ENCODE measurements around the gene ASPDH. TPM values are rescaled to one million over a fixed set of nuclear protein-coding genes. Genes with fewer than 3 reads are reported as not detected.

ASPDH gene
- total RNA-seq, 8 experiments from 2014 or later = 0.58 to 3.0 (median 1.4) TPM; not detected in 3

DNA sequence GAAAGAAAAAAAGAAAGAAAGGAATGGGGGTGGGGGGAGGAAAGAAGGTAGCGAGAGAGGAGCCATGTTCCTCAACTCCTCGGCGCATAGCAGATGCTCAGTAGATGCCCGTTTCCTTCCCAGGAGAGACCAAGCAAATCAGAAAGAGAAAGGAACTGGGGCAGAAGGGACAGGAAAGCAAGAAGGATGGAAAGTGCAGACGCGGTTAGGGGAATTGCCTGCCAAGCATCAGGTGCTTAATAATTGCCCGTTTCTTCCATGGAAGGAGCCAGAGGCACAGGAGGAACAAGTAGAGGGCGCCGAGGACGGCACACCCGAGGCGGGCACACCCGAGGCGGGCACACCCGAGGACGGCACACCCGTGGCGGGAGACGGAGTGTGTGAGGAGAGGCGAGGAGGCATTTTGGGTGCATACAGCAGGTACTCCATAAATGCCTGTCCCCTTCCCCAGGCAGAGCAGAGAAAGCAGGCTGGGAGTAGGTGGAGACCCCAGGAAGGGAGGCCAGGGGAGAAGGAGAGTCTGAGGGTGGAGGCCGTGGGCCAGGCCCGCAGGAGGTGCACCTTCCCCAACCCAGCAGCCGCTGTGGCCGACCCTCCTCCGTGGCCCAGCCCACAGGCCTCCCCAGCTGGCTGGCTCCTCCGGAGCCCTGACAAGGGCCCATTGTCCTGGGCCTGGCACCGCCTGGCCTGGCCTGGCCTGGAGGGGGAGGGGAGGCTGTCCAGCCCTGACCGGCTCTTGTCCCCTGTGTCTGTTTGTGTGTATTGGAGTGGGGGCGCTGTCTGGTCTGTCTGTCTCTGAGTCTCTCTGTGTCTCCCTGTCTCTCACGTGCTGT lies 17.3 kb downstream of the ASPDH start:
- no peak overlapping the region for H3K27ac ChIP-seq
- 47 to 82% (median 55%) methylated on average over 1 to 21 of the region's 30 CpGs; no CpG with 5 or more reads in 3 of the 10 experiments for WGBS, 10 experiments
- in situ Hi-C loops (cut with MboI; ENCODE audit: low pct_unique_long_range_greater_than_20kb in 2 of 9, low sequenced_read_pairs in 9 of 9, unreplicated experiment in 9 of 9) = no loop called here
- ATAC-seq (replicated peaks in 6 of 8) = peak in 7 of 8 experiments; percentile 11 to 85 (median 79)
- no peak overlapping the region for H3K4me3 ChIP-seq
- H3K4me1 ChIP-seq (replicated peaks in 1 of 2) = peaks cover 23 to 36% of the 10 kb centered on the region in 2 donors

GRCh38 chr19:50495020-50495531 lies 18.6 kb downstream of the ASPDH start:
- in situ Hi-C loops (cut with MboI; ENCODE audit: low pct_unique_long_range_greater_than_20kb in 2 of 9, low sequenced_read_pairs in 9 of 9, unreplicated experiment in 9 of 9) = no loop called here
- Histone ChIP-seq H3K4me1 (replicated peaks in 1 of 2) (peaks cover 19 to 34% of the 10 kb centered on the region in 2 donors), H3K27ac (no peak overlapping the region), H3K4me3 (no peak overlapping the region)
- 35 to 100% (median 68%) methylated on average over 1 to 5 of the region's 5 CpGs; no CpG with 5 or more reads in 1 of the 10 experiments for WGBS, 10 experiments
- no peak for ATAC-seq (replicated peaks in 6 of 8)

- Histone ChIP-seq H3K27ac (no peak overlapping the region), H3K4me3 (no peak overlapping the region), H3K4me1 (replicated peaks in 1 of 2) (peaks cover 19 to 33% of the 10 kb centered on the region in 2 donors)
- in situ Hi-C loops (cut with MboI; ENCODE audit: low pct_unique_long_range_greater_than_20kb in 2 of 9, low sequenced_read_pairs in 9 of 9, unreplicated experiment in 9 of 9) = no loop called here
- WGBS, 10 experiments = 0 to 86% (median 55%) methylated on average over 1 to 5 of the region's 7 CpGs; no CpG with 5 or more reads in 2 of the 10 experiments
- ATAC-seq (replicated peaks in 6 of 8) = no peak
Observed at GRCh38 chr19:50494186-50495019, 19.3 kb downstream of the ASPDH start.

DNA sequence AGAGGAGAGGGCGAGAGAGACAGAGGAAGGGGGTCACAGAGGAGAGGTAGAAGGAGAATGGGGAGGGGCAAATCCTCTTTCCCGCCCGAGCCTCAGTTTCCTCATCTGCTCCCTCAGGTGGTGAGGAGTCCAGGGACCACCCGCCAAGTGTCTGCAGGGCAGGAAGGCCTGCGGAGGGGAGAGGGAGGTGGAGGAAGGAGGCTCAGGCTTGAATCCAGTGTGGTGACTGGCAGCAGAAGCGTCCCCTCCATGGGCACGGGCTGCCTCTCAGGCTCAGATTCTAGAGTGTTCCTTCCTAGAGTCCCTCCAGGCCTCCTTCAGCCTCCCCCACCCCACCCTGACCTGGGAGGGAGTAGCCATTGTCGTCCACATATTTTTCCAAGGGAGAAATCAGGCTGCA lies 20.5 kb downstream of the ASPDH start:
- Histone ChIP-seq H3K4me3 (no peak overlapping the region), H3K4me1 (replicated peaks in 1 of 2) (peaks cover 19 to 33% of the 10 kb centered on the region in 2 donors), H3K27ac (no peak overlapping the region)
- ATAC-seq (replicated peaks in 6 of 8) = no peak
- in situ Hi-C loops (cut with MboI; ENCODE audit: low pct_unique_long_range_greater_than_20kb in 2 of 9, low sequenced_read_pairs in 9 of 9, unreplicated experiment in 9 of 9) = no loop called here
- WGBS, 10 experiments = no CpG with 5 or more reads among the region's 8 CpGs

- ATAC-seq (replicated peaks in 6 of 8) = peak; percentile 28 to 78 (median 58)
- Histone ChIP-seq H3K4me3 (no peak overlapping the region), H3K4me1 (replicated peaks in 1 of 2) (peaks cover 19 to 33% of the 10 kb centered on the region in 2 donors), H3K27ac (no peak overlapping the region)
- in situ Hi-C loops (cut with MboI; ENCODE audit: low pct_unique_long_range_greater_than_20kb in 2 of 9, low sequenced_read_pairs in 9 of 9, unreplicated experiment in 9 of 9) = no loop called here
- WGBS, 10 experiments = 11 to 40% methylated on average over 1 to 3 of the region's 12 CpGs; no CpG with 5 or more reads in 8 of the 10 experiments
Observed at GRCh38 chr19:50492303-50493052, 21.2 kb downstream of the ASPDH start.

GRCh38 chr19:50490991-50491472 lies 22.7 kb downstream of the ASPDH start:
- Histone ChIP-seq H3K27ac (peak overlapping the region in 1 of 2 donors; percentile 64), H3K4me3 (no peak overlapping the region)
- 4 to 100% (median 55%) methylated on average over 1 to 11 of the region's 26 CpGs; no CpG with 5 or more reads in 2 of the 10 experiments for WGBS, 10 experiments

DNA sequence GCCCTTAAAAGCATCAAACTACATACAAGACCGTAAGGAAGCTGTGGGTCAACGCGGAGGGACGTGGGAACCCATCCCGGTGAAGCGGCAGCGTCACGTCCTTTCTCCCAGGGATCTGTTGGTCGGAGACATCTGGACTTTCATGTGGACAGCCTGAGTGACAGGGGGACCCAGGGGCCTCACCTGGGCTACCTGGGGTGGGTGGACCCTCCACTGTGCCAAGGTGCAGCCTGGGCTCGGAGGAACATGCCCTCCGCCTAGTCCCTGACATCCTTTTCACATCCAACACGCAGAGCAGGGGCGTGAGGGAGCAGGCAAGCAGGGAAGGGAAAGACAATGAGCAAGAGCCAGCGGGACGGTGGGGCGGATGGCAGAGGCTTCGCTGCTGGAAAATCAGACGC lies 23.3 kb downstream of the ASPDH start:
- H3K27ac ChIP-seq = peak overlapping the region in 1 of 2 donors; percentile 64
- ATAC-seq (replicated peaks in 6 of 8) = no peak

More at GRCh38 chr19:50490991-50491472, 22.7 kb downstream of the ASPDH start:
- peaks cover 16 to 21% of the 10 kb centered on the region in 2 donors for H3K4me1 ChIP-seq (replicated peaks in 1 of 2)
- in situ Hi-C loops (cut with MboI; ENCODE audit: low pct_unique_long_range_greater_than_20kb in 2 of 9, low sequenced_read_pairs in 9 of 9, unreplicated experiment in 9 of 9) = no loop called here
- peak in 5 of 8 experiments; percentile 64 to 84 (median 78) for ATAC-seq (replicated peaks in 6 of 8)

DNA sequence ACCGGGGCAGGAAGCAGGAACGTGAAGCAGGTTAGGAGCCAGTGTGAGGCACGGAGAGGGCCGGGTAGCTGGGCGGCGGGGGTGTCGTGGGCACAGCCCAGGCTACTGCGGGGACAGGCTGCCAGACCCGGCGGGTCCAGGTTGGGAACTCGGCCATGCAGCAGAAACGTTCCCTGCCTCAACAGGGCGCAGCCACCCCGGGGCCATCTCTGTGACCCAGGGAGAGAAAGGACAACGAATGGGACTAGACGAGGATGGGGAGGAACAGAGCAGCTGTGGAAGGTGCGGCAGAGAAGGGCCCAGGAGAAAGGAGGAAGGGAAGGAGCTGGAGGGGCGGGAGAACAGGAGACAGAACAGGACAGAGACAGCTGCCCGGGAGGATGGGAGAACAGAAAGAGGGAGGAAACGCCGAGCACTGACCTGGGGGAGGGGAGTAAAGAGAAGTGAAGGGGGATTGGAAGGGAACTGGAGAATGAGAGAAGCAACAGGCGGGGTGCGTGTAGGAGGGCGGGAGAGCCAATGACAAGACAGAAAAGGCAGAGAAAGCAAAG lies 24.2 kb downstream of the ASPDH start:
- H3K4me3 ChIP-seq = no peak overlapping the region
- 23 to 53% (median 40%) methylated on average over 2 to 15 of the region's 24 CpGs; no CpG with 5 or more reads in 2 of the 10 experiments for WGBS, 10 experiments
- ATAC-seq (replicated peaks in 6 of 8) = no peak
- H3K27ac ChIP-seq = no peak overlapping the region
- in situ Hi-C loops (cut with MboI; ENCODE audit: low pct_unique_long_range_greater_than_20kb in 2 of 9, low sequenced_read_pairs in 9 of 9, unreplicated experiment in 9 of 9) = no loop called here
- peaks cover 16 to 21% of the 10 kb centered on the region in 2 donors for H3K4me1 ChIP-seq (replicated peaks in 1 of 2)

More for the DNA sequence above, 23.3 kb downstream of the ASPDH start:
- peaks cover 16 to 21% of the 10 kb centered on the region in 2 donors for H3K4me1 ChIP-seq (replicated peaks in 1 of 2)
- no peak overlapping the region for H3K4me3 ChIP-seq
- in situ Hi-C loops (cut with MboI; ENCODE audit: low pct_unique_long_range_greater_than_20kb in 2 of 9, low sequenced_read_pairs in 9 of 9, unreplicated experiment in 9 of 9) = no loop called here
- WGBS, 10 experiments = 63 to 100% (median 82%) methylated on average over 1 to 13 of the region's 18 CpGs; no CpG with 5 or more reads in 3 of the 10 experiments

DNA sequence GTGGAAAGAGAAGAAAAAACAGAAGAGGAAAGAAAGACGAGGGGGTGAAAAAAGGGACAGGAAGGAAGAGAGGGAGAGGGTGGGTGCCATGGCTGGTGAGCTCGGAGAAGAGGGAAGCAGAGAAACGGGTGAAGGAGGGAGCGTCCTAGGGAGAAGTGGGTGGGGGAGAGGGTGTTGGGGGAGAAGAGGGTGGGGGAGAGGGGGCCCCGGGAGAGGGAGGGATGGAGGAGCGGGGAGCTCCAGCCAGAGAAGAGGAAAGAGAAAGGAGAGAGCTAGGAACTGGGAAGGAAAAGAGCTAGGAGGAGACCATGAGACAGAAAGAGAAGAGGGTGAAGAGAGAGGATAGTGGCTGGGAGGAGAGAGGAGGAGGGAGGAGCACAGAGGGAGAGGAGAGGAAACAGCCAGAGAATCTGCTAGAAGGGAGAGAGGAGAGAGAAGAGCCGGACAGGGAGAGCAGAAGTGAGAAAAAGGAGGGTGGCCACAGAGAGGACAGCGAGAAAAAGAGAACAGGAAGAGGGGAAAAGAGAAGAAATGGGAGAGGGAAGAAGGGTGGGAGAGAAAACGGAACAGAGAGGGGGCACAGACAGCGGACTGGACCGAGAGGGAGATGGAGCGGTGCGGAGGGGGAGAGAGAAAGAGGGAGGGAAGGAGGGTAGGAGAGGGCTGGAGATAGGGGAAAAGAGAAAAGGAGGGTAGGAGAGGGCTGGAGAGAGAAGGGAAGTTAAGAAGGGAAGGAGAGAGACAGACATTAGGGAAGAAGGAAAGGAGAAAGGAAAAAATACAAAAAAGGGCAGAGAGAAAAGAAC lies 25.1 kb downstream of the ASPDH start:
- H3K27ac ChIP-seq = no peak overlapping the region
- no peak overlapping the region for H3K4me3 ChIP-seq
- H3K4me1 ChIP-seq (replicated peaks in 1 of 2) = peaks cover 16 to 21% of the 10 kb centered on the region in 2 donors
- WGBS, 10 experiments = 7 to 65% (median 37%) methylated on average over 3 to 11 of the region's 13 CpGs; no CpG with 5 or more reads in 3 of the 10 experiments
- no peak for ATAC-seq (replicated peaks in 6 of 8)
- in situ Hi-C loops (cut with MboI; ENCODE audit: low pct_unique_long_range_greater_than_20kb in 2 of 9, low sequenced_read_pairs in 9 of 9, unreplicated experiment in 9 of 9) = no loop called here

- Histone ChIP-seq H3K4me3 (no peak overlapping the region), H3K4me1 (replicated peaks in 1 of 2) (peaks cover 12 to 16% of the 10 kb centered on the region in 2 donors), H3K27ac (no peak overlapping the region)
- WGBS, 10 experiments = 19 to 100% (median 67%) methylated on average over 3 to 11 of the region's 18 CpGs; no CpG with 5 or more reads in 1 of the 10 experiments
- in situ Hi-C loops (cut with MboI; ENCODE audit: low pct_unique_long_range_greater_than_20kb in 2 of 9, low sequenced_read_pairs in 9 of 9, unreplicated experiment in 9 of 9) = no loop called here
- ATAC-seq (replicated peaks in 6 of 8) = peak in 1 of 8 experiments; percentile 27
Observed at GRCh38 chr19:50486823-50487515, 26.7 kb downstream of the ASPDH start.

Measured in motor neuron (in vitro differentiated cells).